Astrocyte of the spinal cord (primary cell): ENCODE results near the gene C1orf159.

Experiments used
- DNase-seq: peaks from one replicate; pipeline ENCODE4 v3.0.0; 2011; ENCODE audit warnings: low read depth, low spot score
- H3K4me3 ChIP-seq: 2 replicates; pipeline ENCODE4 v1.5.1; 2011; ENCODE audit warnings: low read depth, mild to moderate bottlenecking, low read length, moderate library complexity
- in situ Hi-C: cut with HindIII; loops from 2 replicates; pipeline ENCODE4 v1.10.0; 2017; ENCODE audit warnings: low sequenced_read_pairs
- TF ChIP-seq, protein P1 (sequence below): IDR thresholded peaks from 2 replicates; pipeline ENCODE4 v1.5.1; 2012; ENCODE audit warnings: low read depth, mild to moderate bottlenecking, low read length, inconsistent platforms

Gene C1orf159

DNA sequence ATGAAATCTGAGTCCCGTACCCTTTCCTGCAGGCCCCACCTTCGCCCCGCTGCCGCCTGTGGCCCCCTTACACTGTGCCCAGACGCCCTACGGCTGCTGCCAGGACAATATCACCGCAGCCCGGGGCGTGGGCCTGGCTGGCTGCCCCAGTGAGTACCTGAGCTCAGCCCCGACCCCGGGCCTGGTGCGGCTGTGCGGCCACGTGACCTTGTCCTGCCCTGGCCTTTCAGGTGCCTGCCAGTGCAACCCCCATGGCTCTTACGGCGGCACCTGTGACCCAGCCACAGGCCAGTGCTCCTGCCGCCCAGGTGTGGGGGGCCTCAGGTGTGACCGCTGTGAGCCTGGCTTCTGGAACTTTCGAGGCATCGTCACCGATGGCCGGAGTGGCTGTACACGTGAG lies 70.8 kb downstream of the C1orf159 start:
- H3K4me3 ChIP-seq, result no peak overlapping the region
- no peak for DNase-seq
- in situ Hi-C loops, result no loop called here
- TF ChIP-seq, protein P1, sequence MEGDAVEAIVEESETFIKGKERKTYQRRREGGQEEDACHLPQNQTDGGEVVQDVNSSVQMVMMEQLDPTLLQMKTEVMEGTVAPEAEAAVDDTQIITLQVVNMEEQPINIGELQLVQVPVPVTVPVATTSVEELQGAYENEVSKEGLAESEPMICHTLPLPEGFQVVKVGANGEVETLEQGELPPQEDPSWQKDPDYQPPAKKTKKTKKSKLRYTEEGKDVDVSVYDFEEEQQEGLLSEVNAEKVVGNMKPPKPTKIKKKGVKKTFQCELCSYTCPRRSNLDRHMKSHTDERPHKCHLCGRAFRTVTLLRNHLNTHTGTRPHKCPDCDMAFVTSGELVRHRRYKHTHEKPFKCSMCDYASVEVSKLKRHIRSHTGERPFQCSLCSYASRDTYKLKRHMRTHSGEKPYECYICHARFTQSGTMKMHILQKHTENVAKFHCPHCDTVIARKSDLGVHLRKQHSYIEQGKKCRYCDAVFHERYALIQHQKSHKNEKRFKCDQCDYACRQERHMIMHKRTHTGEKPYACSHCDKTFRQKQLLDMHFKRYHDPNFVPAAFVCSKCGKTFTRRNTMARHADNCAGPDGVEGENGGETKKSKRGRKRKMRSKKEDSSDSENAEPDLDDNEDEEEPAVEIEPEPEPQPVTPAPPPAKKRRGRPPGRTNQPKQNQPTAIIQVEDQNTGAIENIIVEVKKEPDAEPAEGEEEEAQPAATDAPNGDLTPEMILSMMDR, result no peak

DNA sequence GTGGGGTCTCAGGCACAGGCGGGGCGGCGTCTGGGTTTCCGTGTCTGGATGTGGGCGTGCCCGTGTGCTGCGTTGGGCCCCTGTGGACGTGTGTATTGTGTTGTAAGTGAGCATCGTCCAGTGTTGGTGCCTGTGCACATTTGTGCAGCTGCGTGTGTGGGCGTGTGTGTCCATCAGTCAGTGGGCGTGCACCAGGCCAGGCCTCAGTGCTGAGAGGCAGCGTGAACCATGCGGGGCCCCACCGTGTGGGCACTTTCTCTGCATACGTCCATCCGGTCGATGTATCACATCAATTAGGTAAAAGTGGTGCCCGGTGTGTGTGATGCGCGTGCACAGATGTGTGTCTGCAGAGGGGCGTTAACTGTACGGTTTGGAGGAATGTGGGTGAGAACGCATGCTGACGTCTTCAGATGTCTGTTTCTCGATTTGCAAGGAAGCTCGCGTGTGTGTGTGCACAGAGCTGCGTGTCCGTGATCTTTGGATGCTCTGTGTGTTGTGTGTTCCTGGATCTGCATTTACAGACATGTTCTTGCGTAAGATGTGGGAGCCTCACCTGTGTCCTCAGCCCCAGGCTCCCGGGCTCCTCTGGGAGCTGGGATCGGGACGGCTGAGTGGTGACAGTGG lies 71.3 kb downstream of the C1orf159 start:
- TF ChIP-seq, protein P1, result no peak
- in situ Hi-C loops, result no loop called here
- no peak for DNase-seq
- H3K4me3 ChIP-seq, result no peak overlapping the region

DNA sequence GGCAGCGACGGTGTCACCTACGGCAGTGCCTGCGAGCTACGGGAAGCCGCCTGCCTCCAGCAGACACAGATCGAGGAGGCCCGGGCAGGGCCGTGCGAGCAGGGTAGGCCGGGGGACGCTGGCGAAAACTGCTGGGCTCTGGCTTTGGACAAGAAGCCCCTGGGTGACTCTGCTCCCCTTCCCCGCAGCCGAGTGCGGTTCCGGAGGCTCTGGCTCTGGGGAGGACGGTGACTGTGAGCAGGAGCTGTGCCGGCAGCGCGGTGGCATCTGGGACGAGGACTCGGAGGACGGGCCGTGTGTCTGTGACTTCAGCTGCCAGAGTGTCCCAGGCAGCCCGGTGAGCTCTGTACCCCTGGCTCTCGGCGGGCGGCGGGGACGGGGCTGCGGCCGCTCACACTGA lies 72.0 kb downstream of the C1orf159 start:
- in situ Hi-C loops, result no loop called here
- TF ChIP-seq, protein P1, result no peak
- no peak overlapping the region for H3K4me3 ChIP-seq
- DNase-seq, result no peak

DNA sequence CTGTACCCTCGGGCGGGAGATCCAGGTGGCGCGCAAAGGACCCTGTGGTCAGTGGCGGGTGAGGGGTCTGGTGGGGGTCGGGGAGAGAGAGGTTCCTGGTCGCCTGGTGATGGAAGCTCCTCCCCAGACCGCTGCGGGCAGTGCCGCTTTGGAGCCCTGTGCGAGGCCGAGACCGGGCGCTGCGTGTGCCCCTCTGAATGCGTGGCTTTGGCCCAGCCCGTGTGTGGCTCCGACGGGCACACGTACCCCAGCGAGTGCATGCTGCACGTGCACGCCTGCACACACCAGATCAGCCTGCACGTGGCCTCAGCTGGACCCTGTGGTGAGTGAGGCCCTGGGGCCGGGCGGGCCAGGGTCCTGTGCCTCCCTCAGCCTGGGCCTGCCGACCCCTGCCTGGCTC lies 72.5 kb downstream of the C1orf159 start:
- DNase-seq, result no peak
- TF ChIP-seq, protein P1, result no peak
- H3K4me3 ChIP-seq, result no peak overlapping the region
- in situ Hi-C loops, result no loop called here

DNA sequence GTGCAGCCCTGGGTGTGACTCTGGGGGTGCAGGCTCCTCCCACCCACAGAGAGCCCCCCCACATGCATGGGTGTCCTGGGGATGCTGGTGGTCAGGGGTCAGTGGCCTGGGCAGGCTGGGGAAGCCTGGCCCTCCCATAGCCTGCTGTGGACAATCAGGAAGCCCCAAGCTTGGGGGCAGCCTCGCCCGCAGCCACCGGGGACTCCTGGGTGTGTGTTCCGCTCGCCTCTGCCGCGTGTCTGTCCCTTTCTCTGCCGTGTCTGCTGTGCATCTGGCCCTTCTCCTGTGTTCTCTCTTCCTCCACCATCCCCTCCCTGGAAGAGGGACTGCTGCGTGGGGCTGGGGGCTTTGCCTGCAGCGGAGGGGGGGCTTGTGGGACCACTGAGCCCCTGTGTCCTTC lies 73.1 kb downstream of the C1orf159 start:
- DNase-seq, result no peak

DNA sequence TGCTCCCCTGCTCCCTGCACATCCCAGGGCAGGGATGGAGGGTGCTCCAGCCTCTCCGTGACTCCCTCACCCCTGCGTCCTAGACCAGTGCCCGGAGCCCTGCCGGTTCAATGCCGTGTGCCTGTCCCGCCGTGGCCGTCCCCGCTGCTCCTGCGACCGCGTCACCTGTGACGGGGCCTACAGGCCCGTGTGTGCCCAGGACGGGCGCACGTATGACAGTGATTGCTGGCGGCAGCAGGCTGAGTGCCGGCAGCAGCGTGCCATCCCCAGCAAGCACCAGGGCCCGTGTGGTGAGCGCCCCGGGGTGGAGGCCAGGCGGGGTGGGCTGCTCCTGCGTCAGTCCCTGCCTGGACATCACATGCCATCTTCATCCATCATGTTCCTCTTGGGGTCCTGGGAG lies 74.0 kb downstream of the C1orf159 start:
- TF ChIP-seq, protein P1, result no peak
- in situ Hi-C loops, result no loop called here

More for the DNA sequence above, 73.1 kb downstream of the C1orf159 start:
- TF ChIP-seq, protein P1, result no peak
- in situ Hi-C loops, result no loop called here
- H3K4me3 ChIP-seq, result no peak overlapping the region

More for the DNA sequence above, 74.0 kb downstream of the C1orf159 start:
- no peak for DNase-seq
- H3K4me3 ChIP-seq, result no peak overlapping the region
